Measurements from ENCODE around the gene DYNC1I1. TPM values are rescaled to one million over a fixed set of nuclear protein-coding genes. Genes with fewer than 3 reads are reported as not detected.

DYNC1I1 gene
- total and polyA plus RNA-seq, 2 of the 4 experiments (the other 2 are of a cell fraction) = under 0.01 to 0.15 TPM

DNA sequence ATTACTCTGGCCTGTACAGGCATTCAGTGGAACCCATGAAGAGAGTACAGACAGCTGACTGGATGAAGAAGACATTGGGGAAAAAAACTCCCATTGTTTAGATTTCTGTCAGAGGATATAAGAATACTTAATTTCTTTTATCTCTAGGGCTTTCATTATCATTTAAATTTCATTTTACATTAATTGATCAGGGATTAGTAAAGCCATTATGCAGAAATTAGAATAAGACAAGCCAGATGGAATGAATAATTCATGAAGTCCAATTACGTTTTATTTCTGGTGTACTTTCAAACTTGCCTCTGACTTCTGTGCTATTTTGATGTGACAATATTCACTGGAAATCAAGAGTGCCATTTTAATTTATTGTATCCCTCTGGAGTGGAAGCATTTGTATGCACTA is 302.5 kb downstream of the DYNC1I1 start:
- CTCF ChIA-PET = interaction anchor here (0.8 to 3.2 kb wide), 5 partner anchors 12 to 953 kb away, joined by 3 to 20 read pairs (median 3); no protein-coding TSS in a partner anchor
- Histone ChIP-seq H3K79me1 (ENCODE audit: low read depth in 1 of 2, low read length in 2 of 2) (no peaks in the 10 kb centered on the region), H3K18ac (ENCODE audit: low read depth, low read length) (no peak overlapping the region), H2AK9ac (replicated peaks; ENCODE audit: low read depth, low read length, poor library complexity) (no peak overlapping the region), H3K9me3 (ENCODE audit: control insufficient read depth, insufficient read depth, low read length) (no peaks in the 10 kb centered on the region), H3K4me2 (ENCODE audit: low read depth, low read length) (no peak overlapping the region), H3K9me1 (ENCODE audit: insufficient read depth, low read length) (no peaks in the 10 kb centered on the region), H3K4me1 (ENCODE audit: control insufficient read depth, insufficient read depth, low read length) (0 out of 2 replicates have a peak, but pooled peaks cover 2% of the 10 kb centered on the region), H4K20me1 (ENCODE audit: insufficient read depth, low read length) (no peaks in the 10 kb centered on the region), H3K14ac (replicated peaks; ENCODE audit: low read depth, low read length) (no peak overlapping the region), H3K56ac (ENCODE audit: extremely low read depth, insufficient read depth, low read length) (no peak overlapping the region), H2BK5ac (ENCODE audit: low read depth, low read length, poor library complexity, severe bottlenecking) (no peak overlapping the region), H3K9ac (ENCODE audit: low read depth, low read length) (no peak overlapping the region), H4K8ac (ENCODE audit: low read depth in 2 of 2, low read length in 2 of 2) (no peak overlapping the region), H2AK5ac (ENCODE audit: low read depth, low read length) (no peak overlapping the region), H2AFZ (replicated peaks; ENCODE audit: low read length, poor library complexity) (no peak overlapping the region), H4K91ac (ENCODE audit: insufficient read depth, low read depth, low read length) (no peak overlapping the region), H2BK15ac (ENCODE audit: low read depth, low read length) (no peak overlapping the region), H3K4ac (ENCODE audit: low read depth, low read length) (no peak overlapping the region), H3K36me3 (ENCODE audit: control insufficient read depth, insufficient read depth, low read length) (no peaks in the 10 kb centered on the region), H3K27me3 (ENCODE audit: control insufficient read depth, insufficient read depth, low read length) (peaks cover 10% of the 10 kb centered on the region), H3K27ac (ENCODE audit: insufficient read depth, low read length) (no peak overlapping the region), H3K23ac (ENCODE audit: low read depth, low read length) (no peak overlapping the region), H2BK20ac (ENCODE audit: low read depth, low read length) (no peak overlapping the region), H2BK120ac (ENCODE audit: low read depth, low read length) (no peak overlapping the region), H3K4me3 (ENCODE audit: insufficient read depth, low read depth, low read length) (no peak overlapping the region), H4K5ac (ENCODE audit: low read depth, low read length) (no peak overlapping the region)
- ATAC-seq (ENCODE audit: low read depth) (no peak), DNase-seq (no peak)
- intact Hi-C loops (cut with micrococcal nuclease) = loop anchor here (1.0 to 10.0 kb wide), 5 partner anchors 159 to 990 kb away; partner anchors contain the start of gene SEM1
- BruUV-seq (replicated peaks) = no TSS peak
- WGBS, 2 experiments (ENCODE audit: extremely low coverage in 2 of 2, insufficient read length in 1 of 2) = 20% methylated on average over 1 of the region's 1 CpG; no CpG with 5 or more reads in 1 of the 2 experiments
- dilution Hi-C loops (cut with HindIII; ENCODE audit: low sequenced_read_pairs, unreplicated experiment) = no loop called here
- in situ Hi-C loops (cut with MboI; ENCODE audit: low sequenced_read_pairs) = loop anchor here (10.0 kb wide), 1 partner anchor 950 kb away; the partner anchor contains the start of gene DLX5
- POLR2A ChIA-PET (ENCODE audit: unreplicated experiment) = interaction anchor here (0.7 kb wide), 1 partner anchor 1123 kb away, joined by 3 read pairs; no protein-coding TSS in a partner anchor
- TF ChIP-seq, protein P1, sequence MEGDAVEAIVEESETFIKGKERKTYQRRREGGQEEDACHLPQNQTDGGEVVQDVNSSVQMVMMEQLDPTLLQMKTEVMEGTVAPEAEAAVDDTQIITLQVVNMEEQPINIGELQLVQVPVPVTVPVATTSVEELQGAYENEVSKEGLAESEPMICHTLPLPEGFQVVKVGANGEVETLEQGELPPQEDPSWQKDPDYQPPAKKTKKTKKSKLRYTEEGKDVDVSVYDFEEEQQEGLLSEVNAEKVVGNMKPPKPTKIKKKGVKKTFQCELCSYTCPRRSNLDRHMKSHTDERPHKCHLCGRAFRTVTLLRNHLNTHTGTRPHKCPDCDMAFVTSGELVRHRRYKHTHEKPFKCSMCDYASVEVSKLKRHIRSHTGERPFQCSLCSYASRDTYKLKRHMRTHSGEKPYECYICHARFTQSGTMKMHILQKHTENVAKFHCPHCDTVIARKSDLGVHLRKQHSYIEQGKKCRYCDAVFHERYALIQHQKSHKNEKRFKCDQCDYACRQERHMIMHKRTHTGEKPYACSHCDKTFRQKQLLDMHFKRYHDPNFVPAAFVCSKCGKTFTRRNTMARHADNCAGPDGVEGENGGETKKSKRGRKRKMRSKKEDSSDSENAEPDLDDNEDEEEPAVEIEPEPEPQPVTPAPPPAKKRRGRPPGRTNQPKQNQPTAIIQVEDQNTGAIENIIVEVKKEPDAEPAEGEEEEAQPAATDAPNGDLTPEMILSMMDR (conservative IDR thresholded peaks at IDR 0.05; ENCODE audit: low read depth, low read length) = no peak
- TF ChIP-seq MXI1 (IDR thresholded peaks at IDR 0.05; ENCODE audit: borderline replicate concordance, low read depth, low read length) = no peak
- TF ChIP-seq, protein P2, sequence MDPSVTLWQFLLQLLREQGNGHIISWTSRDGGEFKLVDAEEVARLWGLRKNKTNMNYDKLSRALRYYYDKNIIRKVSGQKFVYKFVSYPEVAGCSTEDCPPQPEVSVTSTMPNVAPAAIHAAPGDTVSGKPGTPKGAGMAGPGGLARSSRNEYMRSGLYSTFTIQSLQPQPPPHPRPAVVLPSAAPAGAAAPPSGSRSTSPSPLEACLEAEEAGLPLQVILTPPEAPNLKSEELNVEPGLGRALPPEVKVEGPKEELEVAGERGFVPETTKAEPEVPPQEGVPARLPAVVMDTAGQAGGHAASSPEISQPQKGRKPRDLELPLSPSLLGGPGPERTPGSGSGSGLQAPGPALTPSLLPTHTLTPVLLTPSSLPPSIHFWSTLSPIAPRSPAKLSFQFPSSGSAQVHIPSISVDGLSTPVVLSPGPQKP (IDR thresholded peaks at IDR 0.05; ENCODE audit: borderline replicate concordance, low read depth, low read length) = no peak
- TF ChIP-seq MAZ (IDR thresholded peaks at IDR 0.05; ENCODE audit: borderline replicate concordance, low read depth, low read length) = no peak
- TF ChIP-seq FOS (IDR thresholded peaks at IDR 0.05; ENCODE audit: low read depth, low read length) = no peak
- no peak for TF ChIP-seq RCOR1 (IDR thresholded peaks at IDR 0.05; ENCODE audit: insufficient replicate concordance, low read length)
- TF ChIP-seq CEBPB (IDR thresholded peaks at IDR 0.05; ENCODE audit: low read depth, low read length) = no peak
- TF ChIP-seq SMC3 (IDR thresholded peaks at IDR 0.05; ENCODE audit: low read depth, low read length) = no peak
- no peak for TF ChIP-seq BHLHE40 (IDR thresholded peaks at IDR 0.05; ENCODE audit: low read depth, low read length)
- no peak for TF ChIP-seq NFE2L2 (IDR thresholded peaks at IDR 0.05; ENCODE audit: low read depth, low read length)
- no peak for TF ChIP-seq CHD1 (IDR thresholded peaks at IDR 0.05; ENCODE audit: low read depth, low read length)
- no peak for TF ChIP-seq RAD21 (IDR thresholded peaks at IDR 0.05; ENCODE audit: low read length)
- TF ChIP-seq RFX5 (IDR thresholded peaks at IDR 0.05; ENCODE audit: low read depth, low read length) = no peak
- TF ChIP-seq, protein P3, sequence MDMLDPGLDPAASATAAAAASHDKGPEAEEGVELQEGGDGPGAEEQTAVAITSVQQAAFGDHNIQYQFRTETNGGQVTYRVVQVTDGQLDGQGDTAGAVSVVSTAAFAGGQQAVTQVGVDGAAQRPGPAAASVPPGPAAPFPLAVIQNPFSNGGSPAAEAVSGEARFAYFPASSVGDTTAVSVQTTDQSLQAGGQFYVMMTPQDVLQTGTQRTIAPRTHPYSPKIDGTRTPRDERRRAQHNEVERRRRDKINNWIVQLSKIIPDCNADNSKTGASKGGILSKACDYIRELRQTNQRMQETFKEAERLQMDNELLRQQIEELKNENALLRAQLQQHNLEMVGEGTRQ (IDR thresholded peaks at IDR 0.05; ENCODE audit: low read depth, low read length) = no peak
- TF ChIP-seq POLR2A (IDR thresholded peaks at IDR 0.05; ENCODE audit: low read depth, low read length) = no peak
